Measurements from ENCODE around the gene FTH1.

GRCh38 chr11:61950035-61950547 lies 17.3 kb downstream of the FTH1 start, which contains the start of gene BEST1:
- TF ChIP-seq MXI1 (IDR thresholded peaks at IDR 0.05; ENCODE audit: borderline replicate concordance, low read depth, low read length) (no peak), FOS (IDR thresholded peaks at IDR 0.05; ENCODE audit: low read depth, low read length) (no peak), POLR2A (IDR thresholded peaks at IDR 0.05; ENCODE audit: low read depth, low read length) (no peak), CTCF (conservative IDR thresholded peaks at IDR 0.05; ENCODE audit: low read depth, low read length) (no peak), ELK1 (IDR thresholded peaks at IDR 0.05; ENCODE audit: borderline replicate concordance, low read depth, low read length) (no peak)

Measured in IMR-90 (cell line).